ENCODE measurements around the gene GSTO2.

Gene GSTO2

DNA sequence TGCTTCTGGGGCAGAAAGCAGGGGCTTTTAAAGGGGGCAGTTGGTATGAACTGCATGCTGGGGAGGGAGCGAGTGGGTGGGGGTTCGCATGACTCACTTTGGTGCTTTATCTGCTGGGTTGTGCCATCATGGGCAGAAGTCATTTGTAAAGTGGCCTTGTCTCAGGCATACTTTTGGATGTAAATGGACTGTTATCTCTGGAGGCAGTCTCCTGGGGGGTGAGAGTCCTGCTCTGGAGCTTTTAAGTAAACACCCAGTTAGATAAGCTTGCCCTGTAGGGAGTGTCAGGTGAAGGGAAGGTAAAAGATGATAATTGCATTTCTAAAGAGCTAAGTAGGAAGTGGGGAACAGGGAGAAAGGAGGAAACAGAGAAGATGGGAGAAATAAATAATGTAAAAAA is 15.9 kb upstream of the GSTO2 start:
- DNase-seq (ENCODE audit: low read depth) = no peak
- no peak for TF ChIP-seq CTCF (IDR thresholded peaks at IDR 0.05; ENCODE audit: control insufficient read depth, insufficient read depth, low read depth, low read length, missing control alignments)
- no peak overlapping the region for H3K4me3 ChIP-seq (ENCODE audit: control insufficient read depth, low read depth, low read length)

DNA sequence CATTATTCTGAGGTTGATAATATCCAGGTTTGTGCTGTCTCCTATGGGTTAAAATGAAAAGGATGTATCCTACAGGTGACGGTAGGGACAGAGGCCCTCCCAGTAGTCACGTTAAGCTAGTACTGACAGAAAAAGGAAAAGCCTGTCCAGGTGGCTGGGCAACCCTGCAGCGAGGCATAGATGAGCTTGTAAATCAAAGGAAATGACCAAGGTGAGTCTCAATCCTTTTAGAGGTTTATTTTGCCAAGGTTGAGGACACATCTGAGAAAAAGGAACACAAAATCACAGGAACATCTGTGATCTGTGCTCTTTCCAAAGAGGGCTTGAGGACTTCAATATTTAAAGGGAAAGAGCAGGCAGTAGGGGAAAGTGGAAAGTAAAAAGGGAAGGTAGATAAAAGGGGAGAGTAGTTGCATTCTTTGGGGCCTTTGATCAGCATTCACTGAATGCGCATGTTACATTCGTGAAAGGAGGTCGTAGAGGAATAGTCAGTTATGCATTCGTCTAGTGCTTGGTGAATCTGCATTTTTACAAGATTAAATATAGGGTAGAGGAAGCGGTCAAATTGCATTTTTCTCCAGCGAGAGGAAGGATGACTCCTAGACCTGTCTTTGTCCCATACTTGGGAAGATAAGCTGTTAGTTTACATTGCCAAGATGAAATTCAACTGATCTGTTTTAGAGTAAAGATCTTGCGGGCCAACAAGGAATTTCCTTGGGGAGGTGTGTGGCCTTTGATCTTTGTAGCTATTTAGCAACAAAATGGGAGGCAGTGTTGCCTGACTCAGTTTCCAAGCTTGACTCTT is 15.2 kb upstream of the GSTO2 start:
- no peak for TF ChIP-seq CTCF (IDR thresholded peaks at IDR 0.05; ENCODE audit: control insufficient read depth, insufficient read depth, low read depth, low read length, missing control alignments)
- peak overlapping the region; percentile 89 for H3K4me3 ChIP-seq (ENCODE audit: control insufficient read depth, low read depth, low read length)
- DNase-seq (ENCODE audit: low read depth) = no peak

DNA sequence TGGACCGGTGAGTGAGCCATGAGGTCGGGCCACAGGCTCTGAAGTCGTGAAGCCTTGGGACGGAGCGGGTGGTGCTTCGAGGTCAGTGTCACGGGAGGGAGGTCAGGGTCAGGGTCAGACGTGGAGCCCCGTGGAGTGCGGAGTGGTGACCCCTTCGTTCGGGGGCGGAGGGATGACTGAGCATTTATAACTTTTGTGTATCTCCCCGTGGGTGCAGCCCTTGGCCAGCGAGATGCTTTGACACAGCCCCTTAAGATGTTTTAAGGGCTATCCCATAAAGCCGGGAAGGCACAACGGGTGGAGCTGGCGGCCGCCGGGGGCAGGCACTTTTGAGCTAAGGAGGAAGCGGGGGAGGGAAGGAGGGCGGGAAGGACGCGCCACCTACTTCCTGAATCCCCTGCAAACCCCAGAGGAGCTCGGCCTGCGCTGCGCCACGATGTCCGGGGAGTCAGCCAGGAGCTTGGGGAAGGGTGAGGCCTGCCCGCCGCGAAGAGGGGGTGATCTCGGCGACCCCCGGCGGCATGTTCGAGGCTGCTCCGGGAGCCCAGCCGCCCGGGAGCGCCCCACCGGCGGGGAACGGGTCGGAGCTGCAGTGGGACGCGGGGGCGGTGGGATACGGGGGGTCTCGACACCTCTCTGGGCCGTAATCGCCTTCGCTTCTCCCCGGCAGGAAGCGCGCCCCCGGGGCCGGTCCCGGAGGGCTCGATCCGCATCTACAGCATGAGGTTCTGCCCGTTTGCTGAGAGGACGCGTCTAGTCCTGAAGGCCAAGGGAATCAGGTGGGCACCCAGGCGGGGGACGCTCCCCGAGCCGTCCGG is 14.3 kb upstream of the GSTO2 start, which contains the start of gene GSTO1:
Gene GSTO1 (plus strand): TSS at position 400 of the 818 bp plus-strand sequence. CDS start 37 bp downstream, at position 437.
- peak; percentile 11 for TF ChIP-seq CTCF (IDR thresholded peaks at IDR 0.05; ENCODE audit: control insufficient read depth, insufficient read depth, low read depth, low read length, missing control alignments)
- H3K4me3 ChIP-seq (ENCODE audit: control insufficient read depth, low read depth, low read length) = peak within 1 kb of the TSS; percentile 89
- no peak for DNase-seq (ENCODE audit: low read depth)

GRCh38 chr10:104255311-104255981 is 13.5 kb upstream of the GSTO2 start:
- no peak for TF ChIP-seq CTCF (IDR thresholded peaks at IDR 0.05; ENCODE audit: control insufficient read depth, insufficient read depth, low read depth, low read length, missing control alignments)
- H3K4me3 ChIP-seq (ENCODE audit: control insufficient read depth, low read depth, low read length) = peak overlapping the region; percentile 89
- DNase-seq (ENCODE audit: low read depth) = no peak

DNA sequence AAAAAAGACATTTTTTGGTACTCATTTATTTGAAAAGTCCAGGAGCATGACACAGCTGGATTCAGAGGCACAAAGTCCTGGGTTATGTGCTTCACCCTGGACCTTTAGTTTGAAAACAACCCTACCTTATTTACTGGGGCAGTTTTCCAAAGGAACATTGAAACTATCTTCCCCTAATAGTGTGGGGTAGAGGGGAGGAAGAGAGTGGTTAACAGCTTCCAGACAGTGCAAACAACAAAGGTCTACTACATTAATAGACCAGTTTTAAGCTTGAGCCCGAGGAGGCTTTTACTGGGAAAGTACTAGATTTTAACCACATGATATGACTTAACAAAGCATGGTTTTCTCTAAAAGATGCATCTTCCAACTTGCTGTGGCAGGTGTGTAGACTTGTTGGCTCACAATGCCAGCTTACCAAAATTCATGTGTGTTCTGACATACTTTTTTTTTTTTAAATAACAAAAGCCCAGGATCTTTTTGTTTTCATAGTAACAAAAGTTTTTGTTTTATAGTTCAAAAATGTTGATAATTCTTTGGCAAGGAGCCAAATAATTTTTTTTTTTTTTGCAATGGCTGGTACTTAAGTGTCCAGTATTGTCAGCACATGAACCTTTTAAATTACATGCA is 12.5 kb upstream of the GSTO2 start:
- H3K4me3 ChIP-seq (ENCODE audit: control insufficient read depth, low read depth, low read length) = peak overlapping the region; percentile 89
- no peak for DNase-seq (ENCODE audit: low read depth)
- no peak for TF ChIP-seq CTCF (IDR thresholded peaks at IDR 0.05; ENCODE audit: control insufficient read depth, insufficient read depth, low read depth, low read length, missing control alignments)

- no peak for DNase-seq (ENCODE audit: low read depth)
- H3K4me3 ChIP-seq (ENCODE audit: control insufficient read depth, low read depth, low read length) = no peak overlapping the region
- TF ChIP-seq CTCF (IDR thresholded peaks at IDR 0.05; ENCODE audit: control insufficient read depth, insufficient read depth, low read depth, low read length, missing control alignments) = no peak
These were observed 11.7 kb upstream of the GSTO2 start for GRCh38 chr10:104257235-104257634.

Measured in AG09309 (cell line).